Type B pancreatic cell (in vitro differentiated cells): ENCODE measurements around the gene NELFCD. TPM values are rescaled to one million over a fixed set of nuclear protein-coding genes. Genes with fewer than 3 reads are reported as not detected.

Experiments
- DNase-seq: peaks from one replicate; pipeline ENCODE4 v3.0.0; 2021; ENCODE audit warnings: mixed read lengths; ENCODE audit not compliant: unreplicated experiment; ENCODE audit errors: extremely low spot score
- H3K27ac Mint-ChIP-seq: 2 replicates; pipeline ENCODE4 v1.8.0; 2021; ENCODE audit warnings: mild to moderate bottlenecking, mixed read lengths
- H3K27me3 Mint-ChIP-seq: 2 replicates; pipeline ENCODE4 v1.8.0; 2021; ENCODE audit warnings: mixed read lengths
- H3K36me3 Mint-ChIP-seq: 2 replicates; pipeline ENCODE4 v1.8.0; 2021; ENCODE audit warnings: mixed read lengths
- H3K4me1 Mint-ChIP-seq: one replicate; pipeline ENCODE4 v1.8.0; 2021; ENCODE audit warnings: mixed read lengths; ENCODE audit not compliant: unreplicated experiment
- H3K4me3 Mint-ChIP-seq: 2 replicates; pipeline ENCODE4 v1.8.0; 2021; ENCODE audit warnings: mild to moderate bottlenecking, mixed read lengths
- H3K9me3 Mint-ChIP-seq: 2 replicates; pipeline ENCODE4 v1.8.0; 2021; ENCODE audit warnings: mixed read lengths
- CTCF ChIP-seq: fragments of 200-600 bp; sonication (generic); conservative IDR thresholded peaks from 2 replicates; pipeline ENCODE4 v1.5.0; 2021; ENCODE audit warnings: antibody characterized with exemption, mild to moderate bottlenecking
- total RNA-seq: library from RNA; stranded (reverse); gene quantifications from 2 replicates; pipeline ENCODE4 v1.2.1, GENCODE V29; 2021; ENCODE audit warnings: low replicate concordance

The NELFCD gene
- total RNA-seq, 1 donor from 2014 or later, result 110 TPM

- no peaks in the 10 kb centered on the region for H3K27me3 Mint-ChIP-seq
- TF ChIP-seq CTCF, result peak; percentile 70
- H3K9me3 Mint-ChIP-seq, result no peaks in the 10 kb centered on the region
- peaks cover 39% of the 10 kb centered on the region for H3K4me1 Mint-ChIP-seq
- peak overlapping the region; percentile 97 for H3K4me3 Mint-ChIP-seq
- H3K27ac Mint-ChIP-seq, result peak overlapping the region; percentile 96
- no peak for DNase-seq
- peaks cover 30% of the 10 kb centered on the region for H3K36me3 Mint-ChIP-seq
These were observed 51.6 kb downstream of the NELFCD start for GRCh38 chr20:59032713-59033059.

- TF ChIP-seq CTCF, result no peak
- Mint-ChIP-seq H3K36me3 (peaks cover 30% of the 10 kb centered on the region), H3K27ac (peak overlapping the region; percentile 96), H3K9me3 (no peaks in the 10 kb centered on the region), H3K4me3 (peak overlapping the region; percentile 97), H3K4me1 (peaks cover 35% of the 10 kb centered on the region), H3K27me3 (no peaks in the 10 kb centered on the region)
- no peak for DNase-seq
These were observed 52.0 kb downstream of the NELFCD start for GRCh38 chr20:59033093-59033492.

- H3K4me3 Mint-ChIP-seq, result peak overlapping the region; percentile 65
- peaks cover 30% of the 10 kb centered on the region for H3K4me1 Mint-ChIP-seq
- no peaks in the 10 kb centered on the region for H3K27me3 Mint-ChIP-seq
- no peaks in the 10 kb centered on the region for H3K9me3 Mint-ChIP-seq
- TF ChIP-seq CTCF, result no peak
- peak overlapping the region; percentile 25 for H3K27ac Mint-ChIP-seq
- peaks cover 27% of the 10 kb centered on the region for H3K36me3 Mint-ChIP-seq
- no peak for DNase-seq
These were observed 52.6 kb downstream of the NELFCD start for GRCh38 chr20:59033616-59034165.

- DNase-seq, result no peak
- no peak overlapping the region for H3K27ac Mint-ChIP-seq
- peaks cover 21% of the 10 kb centered on the region for H3K4me1 Mint-ChIP-seq
- H3K9me3 Mint-ChIP-seq, result no peaks in the 10 kb centered on the region
- H3K27me3 Mint-ChIP-seq, result no peaks in the 10 kb centered on the region
- peak overlapping the region; percentile 11 for H3K4me3 Mint-ChIP-seq
- H3K36me3 Mint-ChIP-seq, result peaks cover 16% of the 10 kb centered on the region
- TF ChIP-seq CTCF, result no peak
These were observed 54.3 kb downstream of the NELFCD start for GRCh38 chr20:59035381-59035780.

- Mint-ChIP-seq H3K4me1 (peaks cover 19% of the 10 kb centered on the region), H3K4me3 (no peak overlapping the region), H3K9me3 (no peaks in the 10 kb centered on the region), H3K36me3 (peaks cover 22% of the 10 kb centered on the region), H3K27ac (no peak overlapping the region), H3K27me3 (no peaks in the 10 kb centered on the region)
- TF ChIP-seq CTCF, result no peak
- no peak for DNase-seq
These were observed 56.3 kb downstream of the NELFCD start for GRCh38 chr20:59037386-59037785.

- DNase-seq, result no peak
- H3K27me3 Mint-ChIP-seq, result no peaks in the 10 kb centered on the region
- H3K27ac Mint-ChIP-seq, result no peak overlapping the region
- no peaks in the 10 kb centered on the region for H3K9me3 Mint-ChIP-seq
- TF ChIP-seq CTCF, result no peak
- peak overlapping the region; percentile 8 for H3K4me3 Mint-ChIP-seq
- peaks cover 21% of the 10 kb centered on the region for H3K4me1 Mint-ChIP-seq
- peaks cover 22% of the 10 kb centered on the region for H3K36me3 Mint-ChIP-seq
These were observed 58.2 kb downstream of the NELFCD start for GRCh38 chr20:59039233-59039632.
